Choroid plexus epithelial cell (primary cell): ENCODE data around the gene HNF1B.

Source experiments
- DNase-seq: peaks from one replicate; pipeline ENCODE4 v3.0.0-alpha.2; 2010; ENCODE audit warnings: low read depth
- H3K4me3 ChIP-seq: 2 replicates; pipeline ENCODE4 v1.5.1; 2011; ENCODE audit warnings: low read depth, mild to moderate bottlenecking, control low read depth, low read length, moderate library complexity
- TF ChIP-seq, protein P1 (sequence below): conservative IDR thresholded peaks from 2 replicates; pipeline ENCODE4 v1.5.1; 2011; ENCODE audit warnings: low read depth, mild to moderate bottlenecking, control low read depth, inconsistent platforms, low read length, moderate library complexity

HNF1B gene

DNA sequence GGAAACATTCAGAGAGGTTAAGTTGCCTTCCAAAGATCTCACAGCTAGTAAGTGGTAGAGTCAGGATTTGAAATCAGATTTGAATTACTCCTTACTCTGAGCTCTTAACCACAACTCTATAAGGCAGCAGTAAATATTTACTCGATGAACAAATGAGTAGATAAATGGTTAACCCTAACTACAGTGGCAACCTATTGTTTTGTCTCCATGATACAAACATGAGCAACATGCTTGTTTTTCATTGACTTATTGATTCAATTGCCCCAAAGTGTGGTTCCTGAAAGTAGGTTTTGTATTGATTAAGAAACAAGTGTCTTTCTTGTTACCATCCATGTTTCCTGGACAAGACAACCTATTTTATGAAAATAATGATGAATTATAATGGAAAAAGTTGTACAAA lies 66.8 kb downstream of the HNF1B start:
- DNase-seq = no peak
- H3K4me3 ChIP-seq = no peak overlapping the region
- TF ChIP-seq, protein P1, sequence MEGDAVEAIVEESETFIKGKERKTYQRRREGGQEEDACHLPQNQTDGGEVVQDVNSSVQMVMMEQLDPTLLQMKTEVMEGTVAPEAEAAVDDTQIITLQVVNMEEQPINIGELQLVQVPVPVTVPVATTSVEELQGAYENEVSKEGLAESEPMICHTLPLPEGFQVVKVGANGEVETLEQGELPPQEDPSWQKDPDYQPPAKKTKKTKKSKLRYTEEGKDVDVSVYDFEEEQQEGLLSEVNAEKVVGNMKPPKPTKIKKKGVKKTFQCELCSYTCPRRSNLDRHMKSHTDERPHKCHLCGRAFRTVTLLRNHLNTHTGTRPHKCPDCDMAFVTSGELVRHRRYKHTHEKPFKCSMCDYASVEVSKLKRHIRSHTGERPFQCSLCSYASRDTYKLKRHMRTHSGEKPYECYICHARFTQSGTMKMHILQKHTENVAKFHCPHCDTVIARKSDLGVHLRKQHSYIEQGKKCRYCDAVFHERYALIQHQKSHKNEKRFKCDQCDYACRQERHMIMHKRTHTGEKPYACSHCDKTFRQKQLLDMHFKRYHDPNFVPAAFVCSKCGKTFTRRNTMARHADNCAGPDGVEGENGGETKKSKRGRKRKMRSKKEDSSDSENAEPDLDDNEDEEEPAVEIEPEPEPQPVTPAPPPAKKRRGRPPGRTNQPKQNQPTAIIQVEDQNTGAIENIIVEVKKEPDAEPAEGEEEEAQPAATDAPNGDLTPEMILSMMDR = no peak

DNA sequence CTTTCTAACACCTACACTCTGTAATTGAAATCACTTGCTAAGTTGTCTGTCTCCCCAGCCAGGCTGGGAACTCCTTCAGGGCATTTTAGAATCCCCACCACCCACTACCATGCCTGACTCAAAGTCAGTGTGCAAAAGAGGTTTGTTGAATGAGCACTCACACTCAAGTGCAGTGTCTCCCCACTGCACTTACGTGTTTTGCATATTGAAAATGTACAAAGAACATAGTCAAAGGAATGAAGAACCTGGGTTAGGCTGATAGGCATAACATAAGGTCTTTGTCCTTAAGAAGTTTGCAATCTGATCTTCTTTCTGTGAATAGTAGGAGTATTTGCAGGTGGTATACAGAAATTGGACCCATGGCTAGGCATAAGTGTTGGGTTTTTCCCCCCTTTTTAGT lies 67.8 kb downstream of the HNF1B start:
- H3K4me3 ChIP-seq = no peak overlapping the region
- TF ChIP-seq, protein P1 = no peak
- no peak for DNase-seq

DNA sequence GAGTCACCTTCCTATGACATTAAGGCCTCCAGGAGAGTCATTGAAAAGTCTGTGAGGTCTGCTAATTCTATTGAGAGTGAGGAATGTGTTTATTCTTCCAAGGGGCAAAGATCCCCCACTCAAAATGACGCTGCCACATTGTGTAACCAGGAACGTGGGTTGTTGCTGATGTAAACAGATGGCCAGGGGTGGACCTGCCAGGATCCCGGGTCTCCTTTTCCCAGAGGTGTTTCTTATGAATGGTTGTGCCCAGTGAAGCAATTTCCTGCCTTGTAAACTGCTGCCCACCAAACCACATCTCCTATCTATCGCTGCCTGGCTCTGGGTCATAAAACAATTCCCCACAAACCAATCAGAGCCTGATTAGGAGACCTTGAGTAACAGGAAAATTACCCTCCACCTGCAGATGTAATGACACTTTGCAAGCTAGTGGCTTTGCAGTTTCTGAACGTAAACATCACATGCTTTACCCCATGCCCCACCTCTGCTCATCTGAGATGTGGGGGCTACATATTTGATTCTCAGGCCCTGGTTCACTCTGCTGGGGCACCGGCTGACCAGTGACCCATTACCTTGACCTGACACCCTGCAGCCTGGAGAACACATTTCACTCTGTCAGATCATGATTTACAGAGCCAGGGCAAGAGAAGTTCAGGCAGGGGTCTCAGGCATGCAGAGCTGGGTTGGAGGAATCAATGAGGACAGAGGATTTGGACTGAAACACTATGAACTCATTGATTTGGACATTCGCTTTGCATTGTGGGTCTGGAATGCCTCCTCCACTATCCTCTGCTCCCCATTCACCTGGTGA lies 68.5 kb downstream of the HNF1B start:
- TF ChIP-seq, protein P1 = no peak
- DNase-seq = peak; percentile 14
- H3K4me3 ChIP-seq = no peak overlapping the region

DNA sequence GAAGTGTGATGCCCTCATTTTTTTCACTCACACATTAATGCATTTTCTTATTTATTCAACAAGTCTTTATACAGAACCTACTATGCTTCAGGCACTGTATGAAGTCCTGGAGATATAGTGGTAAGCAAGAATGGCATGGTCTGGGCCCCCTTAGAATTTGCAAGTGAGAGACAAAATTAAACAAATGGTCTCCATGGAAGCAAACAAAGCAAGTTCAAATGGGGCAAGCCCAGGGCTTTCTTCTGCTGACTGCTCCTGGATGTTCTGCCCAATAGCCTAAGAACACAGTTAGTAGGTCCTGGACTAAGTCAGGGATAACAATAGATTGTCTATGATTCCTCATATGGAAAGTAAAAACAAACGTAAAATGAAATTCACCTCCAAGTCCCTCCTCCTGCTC lies 70.3 kb downstream of the HNF1B start:
- TF ChIP-seq, protein P1 = no peak
- H3K4me3 ChIP-seq = no peak overlapping the region
- DNase-seq = no peak

DNA sequence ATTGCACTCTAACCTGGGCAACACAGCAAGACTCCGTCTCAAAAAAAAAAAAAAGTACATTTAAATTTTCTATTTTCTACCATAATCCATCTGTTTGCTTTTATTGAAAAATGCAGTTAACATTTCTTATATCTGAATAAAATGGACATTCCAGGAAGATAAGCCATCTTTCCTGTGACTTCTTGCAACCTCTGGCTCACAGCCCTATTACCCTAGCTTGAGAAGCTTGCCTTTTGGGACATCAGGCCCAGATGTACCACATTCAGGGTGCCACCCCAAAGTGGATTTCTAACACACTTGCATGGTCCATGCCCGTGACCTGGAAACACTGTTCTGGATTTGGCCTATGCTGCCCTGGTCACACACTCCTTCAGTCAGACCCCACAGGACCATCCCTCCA lies 71.5 kb downstream of the HNF1B start:
- H3K4me3 ChIP-seq = no peak overlapping the region
- TF ChIP-seq, protein P1 = no peak
- DNase-seq = no peak

DNA sequence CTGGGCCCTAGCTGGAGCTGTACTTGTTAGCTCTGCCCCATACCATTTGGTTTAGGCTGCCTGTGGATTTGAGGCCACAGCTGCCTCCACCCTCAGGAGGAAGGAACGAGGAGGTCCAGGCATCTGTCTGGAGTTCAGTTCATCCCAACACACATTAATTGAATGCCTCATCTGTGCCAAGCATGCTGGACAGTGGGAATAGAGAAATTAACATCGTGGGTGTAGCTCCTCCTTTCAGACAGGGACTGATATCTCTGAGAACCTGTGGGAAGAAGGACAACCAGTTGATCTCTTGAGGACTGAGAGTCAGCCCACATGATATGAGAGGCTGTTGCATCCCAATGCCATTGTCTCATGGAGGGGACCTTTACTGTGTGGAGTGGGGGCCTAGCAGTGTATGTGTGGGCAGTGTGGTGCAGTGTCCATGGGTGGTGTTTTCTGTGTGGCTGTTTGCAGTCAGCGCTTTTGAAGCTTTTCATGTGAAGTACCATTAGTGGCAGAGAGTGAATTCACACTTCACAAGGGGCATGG lies 72.2 kb downstream of the HNF1B start:
- DNase-seq = no peak
- no peak overlapping the region for H3K4me3 ChIP-seq
- TF ChIP-seq, protein P1 = no peak

DNA sequence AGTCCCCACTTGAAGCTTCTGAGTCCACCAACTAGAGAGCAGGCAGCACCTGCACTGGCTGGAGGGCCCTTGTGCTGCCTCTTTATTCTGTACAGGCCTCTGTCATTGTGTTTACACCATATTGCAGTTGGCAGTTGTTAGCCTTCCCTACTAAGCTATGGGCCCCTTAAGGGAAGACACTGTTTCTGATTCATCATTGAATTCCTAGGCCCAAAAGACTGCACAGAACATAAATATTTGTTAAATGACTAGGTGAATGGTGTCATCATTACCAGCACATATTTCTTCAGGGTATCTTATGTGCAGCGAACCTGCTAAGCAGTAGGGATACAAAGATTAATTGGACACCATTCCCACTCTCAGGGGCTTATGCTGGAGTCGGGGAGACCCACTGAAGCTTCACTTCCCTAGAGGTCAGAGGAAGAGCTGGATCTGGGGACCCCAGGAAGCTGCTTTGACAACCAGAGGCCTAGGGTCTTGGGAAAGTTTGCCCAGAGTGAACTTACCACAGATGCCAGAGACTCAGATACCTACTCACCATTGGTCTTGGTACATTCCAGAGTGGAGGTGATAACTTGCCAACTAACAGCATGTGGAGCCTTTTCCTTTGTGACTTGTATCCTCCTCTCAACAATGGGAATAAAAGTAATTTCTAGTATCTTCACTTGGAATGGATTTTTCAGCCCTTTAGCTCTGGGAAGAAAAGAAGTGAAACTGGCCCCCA lies 72.9 kb downstream of the HNF1B start:
- H3K4me3 ChIP-seq = no peak overlapping the region
- TF ChIP-seq, protein P1 = no peak
- peak; percentile 93 for DNase-seq
